K562 (cell line): ENCODE measurements around the gene PEDS1. TPM values are rescaled to one million over a fixed set of nuclear protein-coding genes. Genes with fewer than 3 reads are reported as not detected.
A peak's percentile ranks its signal among the peaks of the same experiment; 100 is the strongest.

Experiments used
- BRD9 ChIP-seq: fragments of 450-650 bp; IDR thresholded peaks from 2 replicates; pipeline ENCODE4 v1.6.1; 2018; ENCODE audit warnings: low read depth; ENCODE audit not compliant: partially characterized antibody
- CBX3 ChIP-seq, 2 experiments: IDR thresholded peaks; 1 replicate in 1 of 2; 2 replicates in 1 of 2; pipeline ENCODE4 v1.6.1; 2012; ENCODE audit warnings: inconsistent platforms in 2 of 2, low read length in 2 of 2, borderline replicate concordance in 1 of 2, control low read depth in 1 of 2
- CEBPG ChIP-seq, 3 experiments: fragments of 200-800 bp in 1 of 3; sonication (Bioruptor generic) in 1 of 3; sonication (generic) in 1 of 3; formaldehyde crosslinking in 1 of 3; IDR thresholded peaks in 2 of 3; conservative IDR thresholded peaks in 1 of 3; 2 replicates each; pipeline versions ENCODE4 v1.6.1 to v1.8.0; 2016 to 2022; ENCODE audit warnings: missing compliant biosample characterization in 2 of 3, missing genetic modification characterization in 2 of 3, mild to moderate bottlenecking in 1 of 3, missing genetic modification reagents in 1 of 3
- E2F4 ChIP-seq: sonication (generic); formaldehyde crosslinking; IDR thresholded peaks from 2 replicates; pipeline ENCODE4 v1.8.0; 2022; ENCODE audit warnings: mild to moderate bottlenecking, low read depth, missing genetic modification reagents
- FOXA3 ChIP-seq, 2 experiments: fragments of 450-650 bp in 1 of 2; sonication (generic) in 1 of 2; formaldehyde crosslinking; IDR thresholded peaks in 1 of 2; conservative IDR thresholded peaks in 1 of 2; 2 replicates each; pipeline versions ENCODE4 v1.4.0 to v1.8.0; 2020 to 2022; ENCODE audit warnings: mild to moderate bottlenecking in 2 of 2, missing genetic modification reagents in 1 of 2
- HES1 ChIP-seq: fragments of 450-650 bp; IDR thresholded peaks from 2 replicates; pipeline ENCODE4 v1.6.1; 2016; ENCODE audit warnings: low read depth, mild to moderate bottlenecking, moderate library complexity
- LCOR ChIP-seq: sonication (generic); formaldehyde crosslinking; IDR thresholded peaks from 2 replicates; pipeline ENCODE4 v1.8.0; 2022; ENCODE audit warnings: mild to moderate bottlenecking, missing genetic modification reagents
- MAFF ChIP-seq: IDR thresholded peaks from 2 replicates; pipeline ENCODE4 v1.6.1; 2012; ENCODE audit warnings: low read length, improper control_type of control experiment
- MEF2A ChIP-seq: IDR thresholded peaks from 2 replicates; pipeline ENCODE4 v1.6.1; 2011; ENCODE audit warnings: low read depth, mild to moderate bottlenecking, low read length, moderate library complexity; ENCODE audit not compliant: control insufficient read depth
- MYC ChIP-seq, 2 experiments: fragments of 250-450 bp in 1 of 2; sonication (Bioruptor Pico) in 1 of 2; IDR thresholded peaks; 2 replicates each; pipeline versions ENCODE4 v1.5.1 to v1.6.1; 2012 to 2021; ENCODE audit warnings: low read depth in 2 of 2, borderline replicate concordance in 1 of 2, improper control_type of control experiment in 1 of 2, low read length in 1 of 2, mild to moderate bottlenecking in 1 of 2, moderate library complexity in 1 of 2
- MYNN ChIP-seq, 2 experiments: sonication (generic); formaldehyde crosslinking in 1 of 2; IDR thresholded peaks; 2 replicates each; pipeline versions ENCODE4 v1.5.0 to v1.6.1; 2016 to 2020; ENCODE audit warnings: antibody characterized with exemption in 1 of 2, missing genetic modification reagents in 1 of 2
- PTBP1 ChIP-seq: fragments of 200-400 bp; formaldehyde crosslinking; IDR thresholded peaks from 2 replicates; pipeline ENCODE4 v1.6.1; 2017; ENCODE audit warnings: low read depth, low read length
- RCOR1 ChIP-seq, 2 experiments: IDR thresholded peaks; 2 replicates each; pipeline ENCODE4 v1.6.1; 2012; ENCODE audit warnings: low read depth in 2 of 2, low read length in 2 of 2, borderline replicate concordance in 1 of 2, improper control_type of control experiment in 1 of 2
- SP1 ChIP-seq: sonication (generic); formaldehyde crosslinking; IDR thresholded peaks from 2 replicates; pipeline ENCODE4 v1.8.1; 2022; ENCODE audit warnings: mild to moderate bottlenecking, missing genetic modification reagents
- STAG1 ChIP-seq: sonication (generic); formaldehyde crosslinking; IDR thresholded peaks from 2 replicates; pipeline ENCODE4 v1.5.0; 2020; ENCODE audit warnings: missing genetic modification reagents, borderline replicate concordance
- TEAD4 ChIP-seq, 2 experiments: sonication (generic) in 1 of 2; formaldehyde crosslinking in 1 of 2; IDR thresholded peaks; 2 replicates each; pipeline versions ENCODE4 v1.6.1 to v1.8.0; 2012 to 2022; ENCODE audit warnings: borderline replicate concordance in 1 of 2, inconsistent platforms in 1 of 2, low read length in 1 of 2, mild to moderate bottlenecking in 1 of 2, missing genetic modification reagents in 1 of 2
- ZNF398 ChIP-seq: fragments of 250-450 bp; sonication (Bioruptor Pico); IDR thresholded peaks from 2 replicates; pipeline ENCODE4 v1.8.0; 2021; ENCODE audit warnings: moderate library complexity, mild to moderate bottlenecking, inconsistent platforms
- ZNF511 ChIP-seq: sonication (generic); formaldehyde crosslinking; IDR thresholded peaks from 2 replicates; pipeline ENCODE4 v1.8.0; 2022; ENCODE audit warnings: mild to moderate bottlenecking, missing genetic modification reagents
- polyA plus RNA-seq, 8 experiments: library from polyadenylated mRNA; depleted of rRNA in 4 of 8; stranded (reverse) in 5 of 8; unstranded in 3 of 8; fragments of >200 nt; fragmentation: Nextera tagmentation in 2 of 8; fragmentation: Illumina TruSeq in 1 of 8; extraction: Ambion mirVana in 2 of 8; extraction: Trizol in 1 of 8; gene quantifications; 2 replicates each; pipeline versions ENCODE4 v1.2.1 to v1.2.3, GENCODE V29; 2011 to 2014; ENCODE audit warnings: inconsistent platforms in 1 of 8, missing spikeins in 1 of 8
- total RNA-seq, 7 experiments: library from RNA; depleted of rRNA in 6 of 7; stranded (reverse); fragments of >200 nt in 6 of 7; fragmentation: Illumina TruSeq in 2 of 7; extraction: Trizol in 2 of 7; gene quantifications; 2 replicates each; pipeline versions ENCODE4 v1.2.1 to v1.2.3, GENCODE V29; 2011 to 2021; ENCODE audit warnings: low replicate concordance in 1 of 7

PEDS1 gene
- total and polyA plus RNA-seq, 9 of the 15 experiments (the other 6 are each of a cell fraction or from before 2014, with no cell fraction given) = 2.9 to 38.5 (median 24.2) TPM

- TF ChIP-seq FOXA3 (CRISPR knock-in tag; conservative IDR thresholded peaks at IDR 0.05 in 1 of 2, IDR thresholded peaks at IDR 0.05 in 1 of 2) (peak in 1 of 2 experiments; percentile 39; a peak in 1 of 4 replicates), CEBPG (CRISPR knock-in tag; IDR thresholded peaks at IDR 0.05) (no peak), CEBPG (tag; conservative IDR thresholded peaks at IDR 0.05 in 1 of 2, IDR thresholded peaks at IDR 0.05 in 1 of 2) (no peak), ZNF511 (no peak), MEF2A (no peak), HES1 (no peak), E2F4 (CRISPR knock-in tag) (no peak), LCOR (no peak), PTBP1 (no peak), TEAD4 (IDR thresholded peaks at IDR 0.05; ENCODE audit: low read length) (0 out of 2 replicates have a peak, but pooled peaks have one; percentile 16), TEAD4 (CRISPR knock-in tag; IDR thresholded peaks at IDR 0.05; ENCODE audit: borderline replicate concordance) (no peak), MYC (IDR thresholded peaks at IDR 0.05; ENCODE audit: low read depth, low read length) (0 out of 2 replicates have a peak, but pooled peaks have one; percentile 13), MYC (CRISPR knock-in tag; IDR thresholded peaks at IDR 0.05; ENCODE audit: borderline replicate concordance, low read depth) (no peak), SP1 (CRISPR knock-in tag) (peak; percentile 23; the same call in 1 of the 2 replicates), RCOR1 (IDR thresholded peaks at IDR 0.05; ENCODE audit: borderline replicate concordance in 1 of 2, low read depth in 2 of 2, low read length in 2 of 2) (peak; percentile 26 to 57; a peak in 2 of 4 replicates), ZNF398 (CRISPR knock-in tag) (no peak), MYNN (IDR thresholded peaks at IDR 0.05) (peak; percentile 11; the same call in 1 of the 2 replicates), MYNN (CRISPR knock-in tag; IDR thresholded peaks at IDR 0.05) (no peak), CBX3 (IDR thresholded peaks at IDR 0.05; ENCODE audit: borderline replicate concordance in 1 of 2, low read length in 2 of 2) (no peak), BRD9 (peak; percentile 74), STAG1 (CRISPR knock-in tag) (peak; percentile 95), MAFF (0 out of 2 replicates have a peak, but pooled peaks have one; percentile 6)
These were observed 32.8 kb upstream of the PEDS1 start (continued) for GRCh38 chr20:50186151-50186885.
